Parathyroid adenoma (tissue), 2 donors: ENCODE results near the gene FAM222A.
A peak's percentile ranks its signal among the peaks of the same experiment; 100 is the strongest.

ENCODE experiments used
- H2AFZ ChIP-seq: fragments of 300-600 bp; sonication (generic); one replicate; pipeline ENCODE4 v1.7.0; 2017; ENCODE audit warnings: antibody characterized with exemption, mild to moderate bottlenecking
- H3K27ac ChIP-seq: fragments of 300-600 bp; sonication (generic); one replicate; pipeline ENCODE4 v1.7.0; 2017
- H3K27me3 ChIP-seq: fragments of 300-600 bp; sonication (generic); one replicate; pipeline ENCODE4 v1.7.0; 2017; ENCODE audit warnings: low read length; ENCODE audit not compliant: control insufficient read depth, insufficient read depth
- H3K36me3 ChIP-seq: fragments of 300-600 bp; sonication (generic); one replicate; pipeline ENCODE4 v1.7.0; 2017; ENCODE audit warnings: low read length; ENCODE audit not compliant: control insufficient read depth, insufficient read depth
- H3K4me1 ChIP-seq: fragments of 300-600 bp; sonication (generic); one replicate; pipeline ENCODE4 v1.7.0; 2017; ENCODE audit warnings: control low read depth
- H3K4me2 ChIP-seq: fragments of 300-600 bp; sonication (generic); one replicate; pipeline ENCODE4 v1.7.0; 2017; ENCODE audit warnings: low read length
- H3K4me3 ChIP-seq: fragments of 300-600 bp; sonication (generic); one replicate; pipeline ENCODE4 v1.7.0; 2017; ENCODE audit warnings: low read depth, low read length
- H3K79me2 ChIP-seq: fragments of 300-600 bp; sonication (generic); one replicate; pipeline ENCODE4 v1.7.0; 2017; ENCODE audit warnings: control low read depth
- H3K9ac ChIP-seq: fragments of 300-600 bp; sonication (generic); one replicate; pipeline ENCODE4 v1.7.0; 2017; ENCODE audit warnings: mild to moderate bottlenecking
- H3K9me3 ChIP-seq: fragments of 300-600 bp; sonication (generic); one replicate; pipeline ENCODE4 v1.7.0; 2017; ENCODE audit warnings: low read length; ENCODE audit not compliant: control insufficient read depth
- TF ChIP-seq, protein P1 (sequence below): fragments of 300-600 bp; sonication (generic); IDR thresholded peaks from one replicate; pipeline ENCODE4 v1.7.0; 2017; ENCODE audit warnings: antibody characterized with exemption, mild to moderate bottlenecking
- donor health status: primary hyperparathyroidism.

The FAM222A gene

DNA sequence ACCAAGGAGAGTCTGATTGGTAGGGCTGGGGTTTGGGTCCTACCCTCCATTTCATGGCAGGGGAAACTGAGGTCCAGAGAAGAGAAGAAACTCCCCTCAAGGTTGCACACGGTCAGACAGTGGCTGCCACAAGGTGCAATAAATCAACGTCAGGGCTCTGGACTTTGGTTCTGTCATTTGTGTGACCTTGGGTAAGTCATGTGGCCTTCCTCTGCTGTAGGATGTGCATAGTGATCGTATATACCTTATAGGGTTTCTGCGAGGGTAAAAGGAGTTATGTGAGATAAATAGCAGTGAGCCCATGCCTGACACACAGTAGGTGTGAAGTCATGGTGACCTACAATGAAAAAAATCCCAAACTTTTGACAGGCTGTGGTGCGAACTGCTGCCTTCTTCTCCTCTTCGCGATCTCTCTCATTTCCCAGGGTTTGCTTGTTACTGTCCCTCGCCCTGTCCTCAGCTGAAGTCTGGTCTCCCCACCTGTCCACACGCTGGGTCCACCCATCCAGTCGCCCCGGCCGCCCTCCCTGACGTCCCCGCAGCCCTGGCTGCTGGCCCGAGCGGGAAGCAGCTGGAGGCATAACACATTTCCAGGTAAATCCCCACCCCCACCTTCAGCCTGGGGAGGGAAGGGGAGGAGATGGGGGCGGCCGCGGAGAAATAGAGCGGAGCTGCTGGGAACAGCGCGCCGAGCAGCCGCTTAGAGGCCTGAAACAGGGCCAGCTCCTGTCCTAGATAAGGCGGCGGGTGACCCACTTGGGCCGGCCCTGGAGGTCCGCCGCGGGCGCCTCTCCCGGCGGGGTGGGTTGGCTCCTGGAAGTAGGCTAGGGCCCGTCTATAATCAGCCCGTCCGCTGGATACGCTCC, 1.8 kb upstream of the FAM222A start:
- H3K4me1 ChIP-seq = peaks cover under 1% of the 10 kb centered on the region
- no peaks in the 10 kb centered on the region for H3K27me3 ChIP-seq
- H3K9ac ChIP-seq = no peak overlapping the region
- H3K27ac ChIP-seq = no peak overlapping the region
- TF ChIP-seq, protein P1, sequence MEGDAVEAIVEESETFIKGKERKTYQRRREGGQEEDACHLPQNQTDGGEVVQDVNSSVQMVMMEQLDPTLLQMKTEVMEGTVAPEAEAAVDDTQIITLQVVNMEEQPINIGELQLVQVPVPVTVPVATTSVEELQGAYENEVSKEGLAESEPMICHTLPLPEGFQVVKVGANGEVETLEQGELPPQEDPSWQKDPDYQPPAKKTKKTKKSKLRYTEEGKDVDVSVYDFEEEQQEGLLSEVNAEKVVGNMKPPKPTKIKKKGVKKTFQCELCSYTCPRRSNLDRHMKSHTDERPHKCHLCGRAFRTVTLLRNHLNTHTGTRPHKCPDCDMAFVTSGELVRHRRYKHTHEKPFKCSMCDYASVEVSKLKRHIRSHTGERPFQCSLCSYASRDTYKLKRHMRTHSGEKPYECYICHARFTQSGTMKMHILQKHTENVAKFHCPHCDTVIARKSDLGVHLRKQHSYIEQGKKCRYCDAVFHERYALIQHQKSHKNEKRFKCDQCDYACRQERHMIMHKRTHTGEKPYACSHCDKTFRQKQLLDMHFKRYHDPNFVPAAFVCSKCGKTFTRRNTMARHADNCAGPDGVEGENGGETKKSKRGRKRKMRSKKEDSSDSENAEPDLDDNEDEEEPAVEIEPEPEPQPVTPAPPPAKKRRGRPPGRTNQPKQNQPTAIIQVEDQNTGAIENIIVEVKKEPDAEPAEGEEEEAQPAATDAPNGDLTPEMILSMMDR = no peak
- no peak overlapping the region for H3K4me2 ChIP-seq
- no peak overlapping the region for H3K4me3 ChIP-seq
- H3K79me2 ChIP-seq = no peaks in the 10 kb centered on the region
- no peaks in the 10 kb centered on the region for H3K9me3 ChIP-seq
- H3K36me3 ChIP-seq = no peaks in the 10 kb centered on the region
- no peak overlapping the region for H2AFZ ChIP-seq

DNA sequence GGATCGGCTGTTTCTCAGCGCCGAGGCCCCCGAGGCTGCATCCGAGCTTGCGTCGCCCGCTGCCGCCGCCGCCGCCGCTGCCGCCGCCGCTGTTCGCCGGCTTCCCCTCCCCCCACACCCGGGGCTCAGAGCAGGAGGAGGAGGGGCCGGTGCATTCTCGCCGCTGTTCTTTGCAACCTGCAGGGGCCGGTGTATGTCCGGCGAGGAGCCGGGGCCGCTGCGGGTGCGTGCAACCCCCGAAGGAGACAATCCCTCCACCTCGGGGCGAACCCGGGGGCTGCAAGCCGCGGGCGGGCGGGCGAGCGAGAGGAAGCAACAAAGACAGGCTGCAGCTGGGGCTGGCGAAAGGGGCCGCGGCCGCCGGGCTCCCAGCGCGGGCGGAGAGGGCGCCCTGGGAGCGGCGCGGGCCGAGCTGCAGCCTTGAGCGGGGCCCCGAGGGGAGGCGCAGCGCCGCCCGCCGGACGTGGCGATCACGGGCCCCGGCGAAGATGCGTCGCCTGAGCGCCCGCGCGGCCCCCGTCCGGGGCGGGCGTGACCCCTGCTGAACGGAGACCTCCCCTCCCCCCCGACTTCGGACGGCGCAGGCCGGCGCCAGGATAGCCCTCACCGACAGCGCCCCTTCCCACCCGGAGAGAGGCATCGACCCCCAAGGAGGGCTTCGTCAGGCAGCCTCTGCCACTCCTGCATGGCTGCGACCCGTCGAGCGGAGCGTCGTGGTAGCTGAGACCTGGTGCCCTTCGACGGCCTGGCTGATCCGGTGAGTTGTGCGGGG, 702 bp downstream of the FAM222A start:
- Histone ChIP-seq H3K4me1 (peaks cover 6% of the 10 kb centered on the region), H3K36me3 (no peaks in the 10 kb centered on the region), H3K9me3 (no peaks in the 10 kb centered on the region), H3K79me2 (no peaks in the 10 kb centered on the region), H3K4me3 (peak overlapping the region; percentile 36), H3K27me3 (no peaks in the 10 kb centered on the region), H3K4me2 (peak overlapping the region; percentile 87), H3K9ac (no peak overlapping the region), H2AFZ (peak overlapping the region; percentile 96), H3K27ac (no peak overlapping the region)
- TF ChIP-seq, protein P1 = peak; percentile 25

- H3K79me2 ChIP-seq = no peaks in the 10 kb centered on the region
- no peaks in the 10 kb centered on the region for H3K9me3 ChIP-seq
- H3K4me3 ChIP-seq = no peak overlapping the region
- H3K27ac ChIP-seq = no peak overlapping the region
- H3K27me3 ChIP-seq = no peaks in the 10 kb centered on the region
- H3K4me1 ChIP-seq = peaks cover 6% of the 10 kb centered on the region
- TF ChIP-seq, protein P1 = no peak
- peak overlapping the region; percentile 45 for H3K4me2 ChIP-seq
- H3K9ac ChIP-seq = no peak overlapping the region
- H3K36me3 ChIP-seq = no peaks in the 10 kb centered on the region
- peak overlapping the region; percentile 96 for H2AFZ ChIP-seq
These were observed 1.3 kb downstream of the FAM222A start for GRCh38 chr12:109714913-109715244.

GRCh38 chr12:109715310-109716091, 1.9 kb downstream of the FAM222A start:
- H3K79me2 ChIP-seq = no peaks in the 10 kb centered on the region
- TF ChIP-seq, protein P1 = no peak
- no peaks in the 10 kb centered on the region for H3K36me3 ChIP-seq
- no peak overlapping the region for H3K27ac ChIP-seq
- H3K27me3 ChIP-seq = no peaks in the 10 kb centered on the region
- peaks cover 6% of the 10 kb centered on the region for H3K4me1 ChIP-seq
- no peak overlapping the region for H3K4me3 ChIP-seq
- H3K9ac ChIP-seq = no peak overlapping the region
- no peak overlapping the region for H2AFZ ChIP-seq
- H3K9me3 ChIP-seq = no peaks in the 10 kb centered on the region
- H3K4me2 ChIP-seq = no peak overlapping the region
